Thoracic aorta (tissue), 2 donors: Measurements from ENCODE around the gene ADGRG1. TPM values are rescaled to one million over a fixed set of nuclear protein-coding genes. Genes with fewer than 3 reads are reported as not detected.
A peak's percentile ranks its signal among the peaks of the same experiment; 100 is the strongest.

Source experiments
- ATAC-seq: fragments of 150-250 bp; one replicate; pipeline ENCODE4 v1.8.0; 2017; ENCODE audit warnings: low read depth; ENCODE audit not compliant: insufficient number of reproducible peaks, low FRiP score
- DNase-seq: peaks from one replicate; pipeline ENCODE4 v3.0.0-alpha.2; 2020; ENCODE audit warnings: low spot score
- H3K27ac ChIP-seq, 2 donors: fragments of 200-600 bp; sonication (generic); 1 replicate in 1 of 2; 2 replicates in 1 of 2; pipeline ENCODE4 v1.5.1; 2016; ENCODE audit warnings: mild to moderate bottlenecking in 2 of 2, moderate library complexity in 2 of 2
- H3K27me3 ChIP-seq: fragments of 200-600 bp; sonication (generic); replicated peaks from 2 replicates; pipeline ENCODE4 v1.6.0; 2016; ENCODE audit warnings: mild to moderate bottlenecking; ENCODE audit not compliant: insufficient read depth
- H3K36me3 ChIP-seq: fragments of 200-600 bp; sonication (generic); one replicate; pipeline ENCODE4 v1.5.1; 2016
- H3K4me1 ChIP-seq, 2 donors: fragments of 200-600 bp; sonication (generic); 1 replicate in 1 of 2; 2 replicates in 1 of 2; pipeline versions ENCODE4 v1.5.1 to v1.6.0; 2016; ENCODE audit warnings: low read depth in 2 of 2, mild to moderate bottlenecking in 1 of 2; ENCODE audit not compliant: control insufficient read depth in 1 of 2
- H3K4me3 ChIP-seq: fragments of 200-600 bp; sonication (generic); 2 replicates; pipeline ENCODE4 v1.5.1; 2016; ENCODE audit warnings: mild to moderate bottlenecking
- H3K9me3 ChIP-seq: fragments of 200-600 bp; sonication (generic); 2 replicates; pipeline ENCODE4 v1.5.1; 2016
- CTCF ChIP-seq: fragments of 200-600 bp; sonication (generic); IDR thresholded peaks from one replicate; pipeline ENCODE4 v1.5.1; 2019; ENCODE audit warnings: antibody characterized with exemption
- total RNA-seq, 2 donors: library from RNA; depleted of rRNA; stranded (reverse); fragments of >200 nt; gene quantifications; one replicate each; pipeline versions ENCODE4 v1.1.0 to v1.2.3, GENCODE V29; 2016

The ADGRG1 gene
- total RNA-seq, 2 donors from 2014 or later: 5.4 to 79.1 TPM

DNA sequence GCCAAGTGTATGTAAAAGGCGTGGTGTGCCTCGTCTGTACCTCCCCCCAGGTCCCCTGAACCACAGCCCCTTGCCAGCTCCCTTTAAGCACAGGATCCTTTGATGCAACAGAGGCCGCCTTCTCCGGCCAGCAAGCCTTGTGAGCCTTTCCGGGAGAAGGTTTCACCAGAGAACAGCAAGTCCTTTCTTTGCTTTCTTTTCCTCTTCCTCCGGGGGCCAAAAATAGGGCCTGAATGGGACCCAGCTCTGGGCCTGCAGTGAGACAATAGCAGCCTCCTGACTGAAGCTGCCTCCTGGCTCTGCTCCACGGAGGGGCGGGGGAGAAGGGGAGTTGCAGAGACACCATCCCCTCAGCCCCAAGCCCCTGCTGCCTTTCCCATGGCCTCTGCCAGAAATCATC lies 9.0 kb downstream of the ADGRG1 start:
- H3K4me1 ChIP-seq: peaks cover 0 to 27% of the 10 kb centered on the region in 2 donors
- H3K9me3 ChIP-seq: no peaks in the 10 kb centered on the region
- no peak overlapping the region for H3K4me3 ChIP-seq
- DNase-seq: no peak
- no peaks in the 10 kb centered on the region for H3K36me3 ChIP-seq
- H3K27ac ChIP-seq: peak overlapping the region in 1 of 2 donors; percentile 0
- TF ChIP-seq CTCF: no peak
- no peak for ATAC-seq
- H3K27me3 ChIP-seq: no peaks in the 10 kb centered on the region

DNA sequence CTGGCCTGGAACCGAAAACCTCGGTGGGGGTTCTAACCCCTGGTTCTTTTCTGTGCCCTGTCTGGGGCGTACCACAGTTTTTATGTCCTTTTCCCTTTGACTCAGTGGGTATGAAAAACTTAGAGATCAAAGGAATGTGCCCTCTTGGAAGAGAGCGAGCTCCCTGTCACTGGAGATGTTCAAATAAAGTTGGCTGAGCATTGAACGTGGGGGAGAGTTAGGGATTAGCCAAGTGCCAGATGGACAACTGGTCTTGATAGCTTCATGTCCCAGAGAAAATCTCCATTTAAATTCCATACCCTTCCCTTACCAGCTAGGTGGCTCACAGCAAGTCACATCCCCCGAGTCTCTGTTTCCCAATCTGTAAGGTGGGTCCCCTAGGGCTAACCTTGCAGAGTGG lies 9.5 kb downstream of the ADGRG1 start:
- Histone ChIP-seq H3K9me3 (no peaks in the 10 kb centered on the region), H3K36me3 (no peaks in the 10 kb centered on the region), H3K27ac (peak overlapping the region in 1 of 2 donors; percentile 0), H3K27me3 (no peaks in the 10 kb centered on the region), H3K4me3 (no peak overlapping the region), H3K4me1 (peaks cover 0 to 27% of the 10 kb centered on the region in 2 donors)
- no peak for TF ChIP-seq CTCF
- ATAC-seq (no peak), DNase-seq (no peak)

- no peak for TF ChIP-seq CTCF
- no peak for DNase-seq
- H3K4me3 ChIP-seq: no peak overlapping the region
- no peak overlapping the region for H3K27ac ChIP-seq
- no peak for ATAC-seq
- peaks cover 0 to 27% of the 10 kb centered on the region in 2 donors for H3K4me1 ChIP-seq
- no peaks in the 10 kb centered on the region for H3K9me3 ChIP-seq
- H3K36me3 ChIP-seq: no peaks in the 10 kb centered on the region
- H3K27me3 ChIP-seq: no peaks in the 10 kb centered on the region
These were observed 10.0 kb downstream of the ADGRG1 start for GRCh38 chr16:57638381-57638780.

DNA sequence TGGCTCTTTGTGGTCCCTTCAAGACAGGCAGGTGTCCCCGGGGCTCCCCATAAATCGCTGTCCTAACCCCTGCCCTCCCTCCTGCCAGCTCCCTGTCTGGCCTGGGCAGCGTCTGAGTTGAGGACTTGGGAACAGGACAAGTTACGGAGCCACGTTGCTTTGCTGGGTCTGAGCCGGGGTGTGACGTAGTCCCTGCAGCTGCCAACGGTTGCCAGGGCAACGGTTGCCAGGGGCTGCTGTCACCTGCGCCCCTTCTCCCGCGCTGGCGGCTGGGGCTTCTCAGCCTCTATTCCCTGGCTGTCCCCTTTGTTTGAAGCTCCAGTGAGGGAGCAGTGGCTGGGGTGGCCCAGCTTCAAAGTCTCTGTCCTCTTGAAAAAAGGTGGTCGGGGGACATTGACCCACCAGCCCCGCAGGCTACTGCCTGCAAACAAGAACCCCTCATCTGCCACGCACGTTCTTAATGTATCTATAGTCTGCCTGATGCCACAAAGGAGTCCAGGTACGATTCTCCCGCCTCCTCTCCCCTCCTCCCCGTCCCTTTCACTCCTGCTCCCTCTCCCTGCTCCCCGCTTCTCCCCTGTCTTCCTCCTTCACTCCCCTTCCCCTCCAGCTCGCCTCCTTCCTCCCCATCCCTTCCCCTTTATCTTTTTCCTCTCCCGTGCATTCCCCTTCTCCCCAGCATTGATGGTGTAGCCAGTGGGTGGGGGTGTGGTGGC lies 10.9 kb downstream of the ADGRG1 start:
- Histone ChIP-seq H3K27ac (no peak overlapping the region), H3K4me1 (peaks cover 0 to 27% of the 10 kb centered on the region in 2 donors)
- ATAC-seq: no peak

GRCh38 chr16:57640185-57640584 lies 11.8 kb downstream of the ADGRG1 start:
- TF ChIP-seq CTCF: no peak
- Histone ChIP-seq H3K4me3 (no peak overlapping the region), H3K4me1 (peaks cover 0 to 27% of the 10 kb centered on the region in 2 donors), H3K27ac (no peak overlapping the region), H3K9me3 (no peaks in the 10 kb centered on the region), H3K36me3 (no peaks in the 10 kb centered on the region), H3K27me3 (no peaks in the 10 kb centered on the region)
- ATAC-seq (no peak), DNase-seq (no peak)

More for the DNA sequence above, 10.9 kb downstream of the ADGRG1 start:
- no peak for TF ChIP-seq CTCF
- no peaks in the 10 kb centered on the region for H3K36me3 ChIP-seq
- no peak overlapping the region for H3K4me3 ChIP-seq
- DNase-seq: no peak
- no peaks in the 10 kb centered on the region for H3K27me3 ChIP-seq
- H3K9me3 ChIP-seq: no peaks in the 10 kb centered on the region
